Mucosa of descending colon (tissue), 3 donors: Measurements from ENCODE around the gene TRH. TPM values are rescaled to one million over a fixed set of nuclear protein-coding genes. Genes with fewer than 3 reads are reported as not detected.

Source experiments
- ATAC-seq: fragments of 200-7000 bp; cut with Tn5 transposase; one replicate; pipeline ENCODE4 v1.9.1; 2020; ENCODE audit warnings: mild to moderate bottlenecking, moderate library complexity
- DNase-seq, 3 donors: peaks; one replicate each; pipeline ENCODE4 v3.0.0-alpha.2; 2020
- H3K36me3 ChIP-seq: fragments of 200-600 bp; one replicate; pipeline ENCODE4 v1.8.0; 2021; ENCODE audit warnings: low read depth, mild to moderate bottlenecking
- H3K4me1 ChIP-seq: fragments of 200-600 bp; one replicate; pipeline ENCODE4 v1.8.0; 2021; ENCODE audit warnings: low read depth, mild to moderate bottlenecking
- H3K4me3 ChIP-seq: fragments of 200-600 bp; one replicate; pipeline ENCODE4 v1.8.0; 2021; ENCODE audit warnings: mild to moderate bottlenecking
- H3K9me3 ChIP-seq: fragments of 200-600 bp; one replicate; pipeline ENCODE4 v1.8.0; 2021; ENCODE audit warnings: mild to moderate bottlenecking
- CTCF ChIP-seq: fragments of 200-600 bp; IDR thresholded peaks from one replicate; pipeline ENCODE4 v1.8.0; 2022; ENCODE audit warnings: antibody characterized with exemption, mild to moderate bottlenecking
- intact Hi-C, 2 donors: fragments of 100-400 bp; cut with DNase I in 1 of 2; cut with micrococcal nuclease in 1 of 2; formaldehyde crosslinking; loops; one replicate each; pipeline versions ENCODE4 v1.11.0 to v1.11.1; 2022; cut with DNase I, micrococcal nuclease
- total RNA-seq, 3 donors: library from RNA; stranded (reverse); fragmentation: NEBNext Ultra II Directional in 2 of 3; extraction: Animal tissue kit (Norgen Biotek cat#: 25700) in 2 of 3; gene quantifications; one replicate each; pipeline versions ENCODE4 v1.2.1 to v1.2.4, GENCODE V29; 2021 to 2023
- donor health status: DM: no; HTN: no; CAD: no; lungs with moderate emphysema.
- donor health status: DM: no; HTN: no; CAD: no.
- donor health status: DM: no; HTN: yes; CAD: no.

Gene TRH
- total RNA-seq, 3 donors from 2014 or later: not detected

DNA sequence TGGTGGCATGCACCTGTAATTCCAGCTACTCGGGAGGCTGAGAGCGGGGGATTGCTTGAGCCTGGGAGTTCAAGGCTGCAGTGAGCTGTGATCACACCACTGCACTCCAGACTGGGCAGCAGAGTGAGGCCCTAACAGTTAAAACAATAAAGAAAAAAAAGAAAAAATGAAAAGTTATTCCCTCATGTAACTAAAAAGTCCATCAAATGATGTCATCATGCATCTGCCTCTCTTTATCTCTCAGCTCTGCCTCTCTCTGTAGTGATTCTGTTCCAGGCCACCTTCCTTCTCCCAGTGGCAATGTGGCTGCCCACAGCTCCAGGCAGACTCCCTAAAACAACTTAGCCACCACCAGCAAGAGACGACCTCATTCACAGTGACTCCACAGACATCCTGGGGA, 31.5 kb upstream of the TRH start:
- Histone ChIP-seq H3K4me1 (no peaks in the 10 kb centered on the region), H3K9me3 (no peaks in the 10 kb centered on the region), H3K4me3 (no peak overlapping the region), H3K36me3 (no peaks in the 10 kb centered on the region)
- TF ChIP-seq CTCF: no peak
- ATAC-seq (no peak), DNase-seq (no peak)
- intact Hi-C loops: no loop called here

GRCh38 chr3:129944709-129945108, 29.8 kb upstream of the TRH start:
- intact Hi-C loops: no loop called here
- ATAC-seq: no peak

GRCh38 chr3:129947538-129948240, 26.8 kb upstream of the TRH start:
- ATAC-seq (no peak), DNase-seq (no peak)
- H3K9me3 ChIP-seq: no peaks in the 10 kb centered on the region
- H3K36me3 ChIP-seq: no peaks in the 10 kb centered on the region
- TF ChIP-seq CTCF: no peak
- H3K4me1 ChIP-seq: no peaks in the 10 kb centered on the region
- no peak overlapping the region for H3K4me3 ChIP-seq
- intact Hi-C loops: no loop called here

More at GRCh38 chr3:129944709-129945108, 29.8 kb upstream of the TRH start:
- no peak overlapping the region for H3K4me3 ChIP-seq
- H3K9me3 ChIP-seq: no peaks in the 10 kb centered on the region
- TF ChIP-seq CTCF: no peak
- no peaks in the 10 kb centered on the region for H3K36me3 ChIP-seq
- no peak for DNase-seq
- H3K4me1 ChIP-seq: no peaks in the 10 kb centered on the region

DNA sequence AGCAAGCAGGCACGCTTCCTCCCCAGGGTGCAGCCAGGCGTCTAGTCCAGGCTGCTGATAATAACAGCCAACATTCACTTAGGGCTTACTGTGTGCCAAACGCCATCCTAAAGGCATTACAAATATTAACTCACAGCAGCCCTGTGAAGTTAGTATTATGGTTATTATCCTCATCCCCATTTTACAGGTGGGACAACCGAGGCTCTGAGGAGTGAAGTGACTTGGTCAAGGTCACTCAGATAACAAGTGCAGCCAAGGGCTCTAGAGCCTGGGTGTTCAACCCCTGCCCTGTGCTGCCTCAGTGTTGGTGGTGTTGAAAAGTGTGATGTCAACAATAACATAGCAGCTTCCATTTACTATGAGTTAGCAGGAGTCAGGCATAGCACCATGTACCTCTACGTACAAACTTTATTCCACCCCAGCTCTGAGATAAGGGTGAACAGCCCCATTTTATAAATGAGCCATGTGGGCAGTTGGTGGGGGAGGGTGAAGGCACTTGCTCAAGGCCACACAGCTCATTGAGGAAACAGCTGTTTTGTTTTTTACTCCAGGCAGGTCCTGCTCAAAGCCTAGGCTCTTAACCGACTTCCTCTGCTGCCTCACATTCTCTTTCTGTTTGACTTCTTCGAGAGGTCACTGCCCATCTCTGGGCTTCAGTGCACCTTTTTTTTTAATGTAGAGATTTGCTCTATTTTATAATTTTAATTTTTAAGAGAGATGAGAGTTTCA, 24.0 kb upstream of the TRH start:
- DNase-seq: no peak
- no peak for ATAC-seq
- Histone ChIP-seq H3K4me1 (no peaks in the 10 kb centered on the region), H3K9me3 (no peaks in the 10 kb centered on the region), H3K4me3 (no peak overlapping the region), H3K36me3 (no peaks in the 10 kb centered on the region)
- no peak for TF ChIP-seq CTCF
- intact Hi-C loops: no loop called here

DNA sequence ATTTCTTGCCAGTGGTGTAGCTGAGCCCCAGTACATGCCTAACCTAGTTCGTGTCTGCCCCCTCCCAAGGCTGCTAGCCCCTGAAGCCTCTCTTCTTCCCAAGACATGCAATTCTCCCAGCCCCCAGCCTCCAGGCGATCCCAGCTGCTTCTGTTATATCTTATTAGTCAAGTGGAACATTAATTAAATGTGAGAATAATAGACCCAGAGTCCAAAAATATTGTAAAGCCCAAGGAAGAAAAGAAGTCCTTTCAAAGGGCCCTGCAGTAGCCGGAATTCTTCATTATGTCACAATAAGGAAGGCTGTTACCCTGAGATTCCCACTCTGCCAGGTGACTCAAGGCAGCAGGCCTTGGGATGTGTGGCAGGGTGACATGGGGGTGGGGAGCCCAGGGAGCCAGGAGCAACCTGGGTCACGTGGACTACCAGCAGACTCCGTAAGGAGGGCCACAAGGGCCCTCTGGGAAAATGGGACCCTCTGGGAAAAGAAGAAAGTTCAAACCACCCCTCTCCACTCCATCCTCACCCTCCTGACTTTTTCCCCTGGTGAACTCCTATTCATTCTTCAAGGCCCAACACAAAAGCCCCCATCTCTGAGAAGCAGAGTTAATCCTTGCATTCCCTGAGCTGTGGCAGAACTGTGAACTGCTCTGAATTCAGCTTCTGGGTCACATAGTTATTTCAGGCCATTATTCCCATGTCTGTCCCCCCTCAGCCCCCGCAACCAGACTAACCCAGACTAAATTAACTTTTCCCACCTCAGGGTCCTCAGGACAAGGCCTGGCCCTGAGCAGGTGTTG, 21.8 kb upstream of the TRH start:
- intact Hi-C loops: no loop called here
- no peak for TF ChIP-seq CTCF
- DNase-seq (no peak), ATAC-seq (no peak)
- no peaks in the 10 kb centered on the region for H3K36me3 ChIP-seq
- no peaks in the 10 kb centered on the region for H3K9me3 ChIP-seq
- H3K4me3 ChIP-seq: no peak overlapping the region
- no peaks in the 10 kb centered on the region for H3K4me1 ChIP-seq
